ENCODE data around the gene DIAPH1.

DIAPH1 gene

DNA sequence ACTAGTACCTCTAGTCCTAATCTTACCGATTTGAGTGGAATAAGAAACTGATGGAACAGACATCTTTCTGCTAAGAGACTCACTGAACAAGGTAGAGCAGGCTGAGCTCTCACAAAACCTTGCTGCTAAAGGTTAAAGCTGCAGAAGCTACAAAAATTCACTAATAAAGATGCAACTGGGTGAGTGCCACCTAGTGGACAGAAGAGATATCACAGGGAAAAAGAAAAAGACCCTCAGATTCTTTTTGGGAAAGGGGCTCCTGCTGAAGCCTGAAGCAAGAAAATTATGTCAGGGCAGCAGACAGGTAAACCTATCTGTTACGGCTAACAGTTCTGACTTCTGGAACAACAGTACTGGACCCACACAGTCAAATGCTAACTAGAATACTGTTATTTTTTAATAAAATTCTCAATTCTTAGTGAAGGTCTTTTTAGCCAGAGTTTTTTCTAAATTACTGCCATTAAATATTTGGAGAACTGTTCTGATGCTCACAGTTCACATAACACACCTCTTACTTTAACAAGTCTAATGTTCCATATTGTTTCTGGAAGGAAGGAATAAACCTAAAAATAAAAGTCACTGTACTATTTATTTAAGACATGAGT is 51.2 kb downstream of the DIAPH1 start:
- in situ Hi-C loops (cut with HindIII; ENCODE audit: low sequenced_read_pairs) = no loop called here

- in situ Hi-C loops (cut with HindIII; ENCODE audit: low sequenced_read_pairs) = no loop called here
These were observed 52.8 kb downstream of the DIAPH1 start for GRCh38 chr5:141565826-141566570.

GRCh38 chr5:141564216-141564692 is 54.5 kb downstream of the DIAPH1 start:
- in situ Hi-C loops (cut with HindIII; ENCODE audit: low sequenced_read_pairs) = no loop called here

- in situ Hi-C loops (cut with HindIII; ENCODE audit: low sequenced_read_pairs) = no loop called here
These were observed 57.9 kb downstream of the DIAPH1 start for GRCh38 chr5:141560725-141561483.

DNA sequence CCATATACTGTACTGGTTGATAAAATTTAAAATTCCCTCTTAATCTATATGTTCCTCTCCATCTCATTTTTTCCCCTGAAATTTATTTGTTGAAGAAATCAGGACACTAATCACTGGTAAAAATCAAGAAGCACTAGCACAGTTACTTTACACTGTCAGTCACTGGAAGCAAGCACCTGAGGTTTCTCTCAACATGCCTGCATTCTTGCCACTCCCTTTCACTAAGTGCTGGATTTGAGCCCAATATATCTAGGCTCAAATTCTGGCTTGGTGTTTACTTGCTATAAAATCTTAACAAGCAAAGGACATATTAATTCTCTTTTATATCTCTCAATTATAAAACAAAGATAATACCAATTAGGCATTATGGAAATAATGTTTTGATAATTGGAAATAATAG is 58.6 kb downstream of the DIAPH1 start:
- in situ Hi-C loops (cut with HindIII; ENCODE audit: low sequenced_read_pairs) = no loop called here

DNA sequence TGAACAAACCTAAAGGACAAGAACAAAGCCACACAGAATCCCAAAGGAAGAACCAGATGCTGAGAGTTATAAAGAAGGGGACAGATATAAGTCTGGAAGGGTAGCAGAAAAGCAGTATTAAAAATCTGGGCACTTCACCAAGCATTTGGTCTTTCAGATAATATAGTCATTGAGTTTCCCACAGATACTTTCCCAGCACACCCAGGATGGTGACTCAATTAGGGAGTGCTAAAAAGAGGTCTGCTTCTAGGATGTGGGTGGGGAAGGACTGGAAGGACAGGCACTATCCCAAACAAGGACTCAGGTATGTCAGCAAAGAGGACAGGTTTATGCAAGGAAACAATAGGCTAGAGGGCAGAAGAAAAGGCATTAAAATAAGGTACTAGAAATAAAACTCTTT is 59.3 kb downstream of the DIAPH1 start:
- in situ Hi-C loops (cut with HindIII; ENCODE audit: low sequenced_read_pairs) = no loop called here

DNA sequence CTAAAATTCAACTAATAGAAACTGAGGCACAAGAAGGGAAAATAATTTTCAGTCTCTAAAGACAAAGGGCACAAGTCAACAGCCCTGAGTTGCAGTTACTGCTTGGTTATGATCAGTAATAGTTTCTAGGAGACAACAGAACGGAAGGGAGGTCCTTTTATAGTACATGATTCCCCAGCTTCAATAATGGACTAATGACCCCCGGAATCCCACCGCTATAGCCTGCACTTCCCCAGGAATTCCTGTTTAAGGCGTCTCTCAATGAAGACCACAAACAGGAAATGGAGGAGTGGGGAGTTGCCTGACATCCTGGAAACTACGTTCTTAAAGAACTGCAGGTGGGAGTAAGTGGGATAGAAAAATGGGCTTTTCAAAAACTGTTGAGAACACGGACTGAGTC is 60.6 kb downstream of the DIAPH1 start:
- in situ Hi-C loops (cut with HindIII; ENCODE audit: low sequenced_read_pairs) = no loop called here

DNA sequence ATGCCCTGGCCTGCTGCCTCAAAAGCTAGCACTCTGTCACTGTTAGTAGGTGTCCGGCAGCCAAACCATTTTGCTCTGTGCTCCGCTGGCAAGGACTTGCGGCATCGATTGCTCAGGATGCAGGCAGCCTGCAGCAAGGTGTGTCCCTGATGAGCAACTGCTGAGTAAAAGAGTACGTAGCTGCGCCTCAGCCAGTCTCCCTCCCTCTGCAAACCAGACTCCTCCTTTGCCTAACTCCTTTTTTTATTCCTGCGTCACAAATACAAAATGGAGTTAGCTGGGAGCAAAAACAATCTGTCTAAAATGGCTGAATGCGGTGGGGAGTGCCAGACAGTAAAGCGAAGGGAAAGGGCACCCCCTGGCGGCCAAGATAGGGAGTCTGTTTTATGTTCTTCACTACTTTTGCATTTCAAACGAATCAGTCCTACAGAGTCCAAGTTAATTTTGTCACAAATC is 61.1 kb downstream of the DIAPH1 start:
- in situ Hi-C loops (cut with HindIII; ENCODE audit: low sequenced_read_pairs) = no loop called here

DNA sequence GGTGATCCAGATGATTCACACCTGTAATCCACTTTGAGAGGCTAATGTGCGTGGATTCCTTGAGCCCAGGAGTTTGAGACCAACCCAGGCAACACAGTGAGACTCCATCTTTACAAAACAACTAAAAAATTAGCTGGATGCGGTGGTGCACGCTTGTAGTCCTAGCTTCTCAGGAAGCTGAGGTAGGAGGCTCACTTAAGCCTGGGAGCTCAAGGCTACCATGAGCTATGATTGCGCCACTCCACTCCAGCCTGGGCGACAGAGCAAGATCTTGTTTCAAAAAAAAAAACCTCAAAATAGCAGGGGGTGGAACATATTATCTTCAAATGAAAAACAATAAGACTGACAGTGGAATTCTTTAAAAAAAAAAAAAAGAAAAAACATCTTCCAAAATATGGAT is 70.9 kb downstream of the DIAPH1 start:
- in situ Hi-C loops (cut with HindIII; ENCODE audit: low sequenced_read_pairs) = no loop called here

GRCh38 chr5:141547488-141547887 is 71.3 kb downstream of the DIAPH1 start:
- in situ Hi-C loops (cut with HindIII; ENCODE audit: low sequenced_read_pairs) = no loop called here

GRCh38 chr5:141543053-141543452 is 75.7 kb downstream of the DIAPH1 start:
- in situ Hi-C loops (cut with HindIII; ENCODE audit: low sequenced_read_pairs) = no loop called here

GRCh38 chr5:141534492-141535213 is 84.1 kb downstream of the DIAPH1 start:
- in situ Hi-C loops (cut with HindIII; ENCODE audit: low sequenced_read_pairs) = no loop called here

DNA sequence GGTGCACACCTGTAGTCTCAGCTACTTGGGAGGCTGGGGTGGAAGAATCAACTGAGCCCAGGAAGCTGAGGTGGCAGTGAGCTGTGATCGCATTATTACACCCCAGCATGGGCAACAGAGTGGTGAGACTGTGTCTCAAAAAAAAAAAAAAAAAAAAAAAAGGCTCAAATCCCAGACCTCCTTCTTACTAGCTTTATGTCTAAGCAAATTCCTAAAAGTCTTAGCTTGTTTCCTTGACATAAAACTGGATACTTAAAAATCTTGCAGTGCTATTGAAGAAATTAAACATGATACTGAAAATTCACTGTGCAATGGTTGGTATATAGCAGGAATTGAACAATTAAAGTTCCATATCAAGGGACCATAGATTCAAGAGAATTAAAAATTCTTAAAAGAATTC is 84.9 kb downstream of the DIAPH1 start:
- in situ Hi-C loops (cut with HindIII; ENCODE audit: low sequenced_read_pairs) = no loop called here

DNA sequence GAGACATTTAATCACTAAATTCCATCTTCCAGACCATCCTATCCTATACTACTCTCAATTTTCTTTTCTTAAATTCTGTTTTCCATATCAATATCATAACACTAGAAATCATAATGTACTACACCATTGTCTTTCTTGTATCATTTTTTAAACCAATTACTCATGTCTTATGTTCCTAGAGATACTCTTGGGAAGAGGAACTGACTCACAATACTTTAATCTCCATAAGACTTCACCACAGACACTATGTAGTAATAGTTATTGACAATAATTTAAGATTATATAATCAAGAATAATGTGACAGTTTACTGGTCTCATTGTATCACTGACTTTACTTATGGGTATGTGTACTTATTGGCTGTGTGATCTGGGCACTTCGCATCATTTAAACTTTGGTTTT is 86.1 kb downstream of the DIAPH1 start:
- in situ Hi-C loops (cut with HindIII; ENCODE audit: low sequenced_read_pairs) = no loop called here

GRCh38 chr5:141529873-141530272 is 88.9 kb downstream of the DIAPH1 start:
- in situ Hi-C loops (cut with HindIII; ENCODE audit: low sequenced_read_pairs) = loop anchor here (10.0 kb wide), 1 partner anchor 65 kb away; no protein-coding TSS in a partner anchor

GRCh38 chr5:141529002-141529401 is 89.8 kb downstream of the DIAPH1 start:
- in situ Hi-C loops (cut with HindIII; ENCODE audit: low sequenced_read_pairs) = loop anchor here (10.0 kb wide), 1 partner anchor 64 kb away; no protein-coding TSS in a partner anchor

DNA sequence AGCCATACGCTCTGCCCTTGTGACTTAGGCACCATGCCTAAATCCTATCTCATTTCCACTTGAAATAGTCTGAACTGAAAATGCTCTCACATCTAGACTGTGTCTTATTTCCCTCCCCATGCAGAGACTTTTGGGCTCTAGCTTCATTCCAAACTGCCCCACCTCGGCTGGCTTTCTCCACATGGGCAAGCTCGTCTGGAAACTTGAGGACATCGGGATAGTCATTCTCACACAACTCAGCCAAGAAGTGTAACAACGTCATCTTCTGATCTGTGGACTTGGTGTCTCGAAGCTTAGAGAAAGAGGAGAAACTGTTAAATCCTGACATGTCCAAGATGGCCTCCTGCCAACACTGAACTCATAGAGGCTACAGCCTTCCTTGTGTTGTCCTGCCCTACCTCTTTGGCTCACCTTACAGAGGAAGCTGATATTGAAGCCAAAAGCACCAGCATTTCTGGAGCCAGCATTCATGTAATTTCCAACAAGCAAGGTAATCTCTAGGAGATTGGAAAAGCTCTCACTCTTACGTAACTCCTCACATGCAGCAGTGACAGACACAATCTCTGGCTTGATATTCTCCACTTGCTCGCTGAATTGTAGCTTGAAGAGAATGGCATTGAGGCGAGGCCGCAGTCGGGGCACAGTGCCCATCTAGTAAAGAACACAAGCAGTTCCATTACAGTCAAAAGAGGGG is 90.4 kb downstream of the DIAPH1 start:
- in situ Hi-C loops (cut with HindIII; ENCODE audit: low sequenced_read_pairs) = loop anchor here (10.0 kb wide), 1 partner anchor 64 kb away; no protein-coding TSS in a partner anchor

DNA sequence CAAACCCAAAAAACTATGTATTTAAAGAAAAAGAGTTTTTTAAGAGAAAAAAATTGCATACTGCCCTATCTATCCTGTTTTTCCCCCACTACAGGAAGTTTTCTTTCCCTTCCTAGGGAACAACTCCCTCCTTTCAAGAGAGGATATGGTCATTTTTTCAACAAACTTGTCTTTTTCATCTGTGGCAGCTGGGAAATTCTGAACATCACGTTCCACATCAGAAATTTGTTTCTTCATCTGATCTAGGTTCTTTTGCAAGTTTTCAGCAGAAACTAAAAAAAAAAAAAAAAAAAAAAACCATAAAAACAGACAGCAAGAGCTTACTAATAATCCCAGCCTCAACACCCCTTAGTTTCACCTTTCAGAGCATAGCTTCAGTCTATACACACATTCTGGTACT is 91.4 kb downstream of the DIAPH1 start:
- in situ Hi-C loops (cut with HindIII; ENCODE audit: low sequenced_read_pairs) = loop anchor here (10.0 kb wide), 1 partner anchor 63 kb away; no protein-coding TSS in a partner anchor

DNA sequence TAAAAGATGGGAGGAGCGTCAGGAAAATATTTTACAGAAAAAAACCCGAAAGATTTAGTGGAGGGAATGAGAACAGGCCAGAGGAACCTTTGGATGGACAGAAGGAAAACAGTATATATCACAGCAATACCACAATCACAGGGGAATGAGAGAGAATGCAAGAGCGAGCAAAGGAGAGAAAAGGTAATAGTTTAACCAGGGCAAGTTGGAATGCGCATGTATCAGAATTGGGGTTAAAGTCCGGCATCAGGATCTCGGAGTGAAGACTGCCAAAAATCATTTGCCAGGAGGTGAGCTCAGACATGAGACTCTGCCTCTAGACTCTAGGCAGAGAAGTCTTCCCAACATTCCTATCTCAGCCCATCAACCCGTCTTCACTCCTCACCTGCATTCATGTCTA is 93.1 kb downstream of the DIAPH1 start:
- in situ Hi-C loops (cut with HindIII; ENCODE audit: low sequenced_read_pairs) = loop anchor here (10.0 kb wide), 1 partner anchor 61 kb away; no protein-coding TSS in a partner anchor

Measured in DLD1 (cell line).